Prostate gland (tissue), 2 donors: ENCODE data around the gene SSTR3. TPM values are rescaled to one million over a fixed set of nuclear protein-coding genes. Genes with fewer than 3 reads are reported as not detected.

Experiments
- DNase-seq: peaks from one replicate; pipeline ENCODE4 v3.0.0-alpha.2; 2019; ENCODE audit warnings: low spot score
- H3K27ac ChIP-seq, 2 donors: fragments of 200-600 bp; sonication (generic); 2 replicates each; pipeline ENCODE4 v1.5.1; 2017 to 2019
- H3K27me3 ChIP-seq: fragments of 200-600 bp; sonication (generic); replicated peaks from 2 replicates; pipeline ENCODE4 v1.5.1; 2019; ENCODE audit not compliant: insufficient read depth
- H3K36me3 ChIP-seq, 2 donors: fragments of 200-600 bp; sonication (generic); 1 replicate in 1 of 2; 2 replicates in 1 of 2; pipeline versions ENCODE4 v1.5.1 to v1.8.1; 2017 to 2019
- H3K4me1 ChIP-seq: fragments of 200-600 bp; sonication (generic); replicated peaks from 2 replicates; pipeline ENCODE4 v1.5.1; 2019
- H3K4me3 ChIP-seq, 2 donors: fragments of 200-600 bp; sonication (generic); 2 replicates each; pipeline ENCODE4 v1.5.1; 2017 to 2019
- H3K9me3 ChIP-seq: fragments of 200-600 bp; sonication (generic); 2 replicates; pipeline ENCODE4 v1.5.1; 2017
- POLR2A ChIP-seq: fragments of 450-650 bp; IDR thresholded peaks from one replicate; pipeline ENCODE4 v1.6.1; 2016; ENCODE audit warnings: antibody characterized with exemption, mild to moderate bottlenecking
- POLR2AphosphoS5 ChIP-seq: sonication (generic); formaldehyde crosslinking; IDR thresholded peaks from one replicate; pipeline ENCODE4 v1.6.1; 2017; ENCODE audit warnings: antibody characterized with exemption
- WGBS: methylation state at CpG from one replicate; pipeline ENCODE4 v1.1.5; 2018; 5-methylcytosine and 5-hydroxymethylcytosine counted together
- intact Hi-C: fragments of 100-400 bp; cut with DNase I; formaldehyde crosslinking; loops from one replicate; pipeline ENCODE4 v1.14.2; 2022
- total RNA-seq, 2 donors: library from RNA; depleted of rRNA; stranded (reverse); fragments of >200 nt; gene quantifications; one replicate each; pipeline ENCODE4 v1.1.0, GENCODE V29; 2016
- TF ChIP-seq, protein P1 (sequence below), 4 experiments: fragments of 200-600 bp in 2 of 4; fragments of 450-650 bp in 2 of 4; sonication (generic) in 2 of 4; IDR thresholded peaks; 1 replicate in 3 of 4; 2 replicates in 1 of 4; pipeline ENCODE4 v1.5.1; 2016 to 2019; ENCODE audit warnings: antibody characterized with exemption in 4 of 4, mild to moderate bottlenecking in 2 of 4, moderate library complexity in 2 of 4

The SSTR3 gene
- total RNA-seq, 2 donors from 2014 or later: 46.4 TPM; not detected in 1

DNA sequence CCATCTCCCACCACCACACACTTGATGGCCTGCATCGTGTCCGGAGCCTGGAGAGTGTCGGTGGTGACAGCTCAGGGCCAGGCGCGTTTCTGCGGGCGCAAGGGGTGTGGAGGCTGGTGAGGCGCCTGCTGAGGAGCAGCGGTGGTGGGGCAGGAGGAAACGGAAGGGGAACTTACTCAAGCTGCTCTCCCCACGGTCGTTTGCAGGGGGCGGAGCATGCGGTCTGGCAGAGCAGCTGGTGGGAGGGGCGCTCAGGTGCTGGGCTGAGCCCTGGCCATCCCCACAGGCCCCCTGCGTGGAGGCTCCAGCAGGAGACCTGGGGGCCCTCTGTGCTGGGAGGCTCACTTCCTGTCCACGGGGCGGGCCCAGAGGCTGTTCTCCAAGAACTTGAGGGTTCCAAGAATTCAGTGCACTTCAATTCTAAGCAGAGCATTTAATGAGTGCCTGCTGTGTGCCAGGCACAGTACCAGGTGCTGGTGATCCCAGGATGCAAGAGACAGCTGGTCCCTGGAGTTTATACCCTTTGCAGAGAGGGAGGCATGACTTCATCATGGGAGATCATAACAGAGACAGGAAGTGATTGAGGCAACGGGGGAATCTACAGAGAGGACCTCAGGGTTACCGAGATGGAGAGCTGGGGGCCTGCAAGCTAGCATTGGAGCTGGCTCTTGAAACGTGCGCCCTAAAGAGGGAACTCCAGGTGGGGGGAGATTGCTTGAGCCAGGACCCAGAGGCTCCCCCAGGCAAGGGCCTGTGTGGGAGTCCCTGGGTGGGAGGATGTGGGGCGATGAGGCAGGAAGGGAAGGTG is 32.0 kb upstream of the SSTR3 start, which contains the start of gene RAC2:
Gene RAC2, minus strand, starts transcription at position 156 of the 808 bp plus-strand sequence. Its CDS starts 121 bp downstream, at position 35.
- no peak within 1 kb of the TSS for H3K27ac ChIP-seq
- H3K4me1 ChIP-seq: no peaks in the 10 kb centered on the region
- peak within 1 kb of the TSS; percentile 13 to 16 for H3K4me3 ChIP-seq
- intact Hi-C loops: no loop called here
- no peaks in the 10 kb centered on the region for H3K27me3 ChIP-seq
- TF ChIP-seq POLR2AphosphoS5: no peak
- TF ChIP-seq, protein P1, sequence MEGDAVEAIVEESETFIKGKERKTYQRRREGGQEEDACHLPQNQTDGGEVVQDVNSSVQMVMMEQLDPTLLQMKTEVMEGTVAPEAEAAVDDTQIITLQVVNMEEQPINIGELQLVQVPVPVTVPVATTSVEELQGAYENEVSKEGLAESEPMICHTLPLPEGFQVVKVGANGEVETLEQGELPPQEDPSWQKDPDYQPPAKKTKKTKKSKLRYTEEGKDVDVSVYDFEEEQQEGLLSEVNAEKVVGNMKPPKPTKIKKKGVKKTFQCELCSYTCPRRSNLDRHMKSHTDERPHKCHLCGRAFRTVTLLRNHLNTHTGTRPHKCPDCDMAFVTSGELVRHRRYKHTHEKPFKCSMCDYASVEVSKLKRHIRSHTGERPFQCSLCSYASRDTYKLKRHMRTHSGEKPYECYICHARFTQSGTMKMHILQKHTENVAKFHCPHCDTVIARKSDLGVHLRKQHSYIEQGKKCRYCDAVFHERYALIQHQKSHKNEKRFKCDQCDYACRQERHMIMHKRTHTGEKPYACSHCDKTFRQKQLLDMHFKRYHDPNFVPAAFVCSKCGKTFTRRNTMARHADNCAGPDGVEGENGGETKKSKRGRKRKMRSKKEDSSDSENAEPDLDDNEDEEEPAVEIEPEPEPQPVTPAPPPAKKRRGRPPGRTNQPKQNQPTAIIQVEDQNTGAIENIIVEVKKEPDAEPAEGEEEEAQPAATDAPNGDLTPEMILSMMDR (IDR thresholded peaks at IDR 0.05): no peak
- no peak for TF ChIP-seq POLR2A
- DNase-seq: no peak
- 16% methylated on average over 22 of the region's 23 CpGs for WGBS
- no peaks in the 10 kb centered on the region for H3K36me3 ChIP-seq
- H3K9me3 ChIP-seq: no peaks in the 10 kb centered on the region

DNA sequence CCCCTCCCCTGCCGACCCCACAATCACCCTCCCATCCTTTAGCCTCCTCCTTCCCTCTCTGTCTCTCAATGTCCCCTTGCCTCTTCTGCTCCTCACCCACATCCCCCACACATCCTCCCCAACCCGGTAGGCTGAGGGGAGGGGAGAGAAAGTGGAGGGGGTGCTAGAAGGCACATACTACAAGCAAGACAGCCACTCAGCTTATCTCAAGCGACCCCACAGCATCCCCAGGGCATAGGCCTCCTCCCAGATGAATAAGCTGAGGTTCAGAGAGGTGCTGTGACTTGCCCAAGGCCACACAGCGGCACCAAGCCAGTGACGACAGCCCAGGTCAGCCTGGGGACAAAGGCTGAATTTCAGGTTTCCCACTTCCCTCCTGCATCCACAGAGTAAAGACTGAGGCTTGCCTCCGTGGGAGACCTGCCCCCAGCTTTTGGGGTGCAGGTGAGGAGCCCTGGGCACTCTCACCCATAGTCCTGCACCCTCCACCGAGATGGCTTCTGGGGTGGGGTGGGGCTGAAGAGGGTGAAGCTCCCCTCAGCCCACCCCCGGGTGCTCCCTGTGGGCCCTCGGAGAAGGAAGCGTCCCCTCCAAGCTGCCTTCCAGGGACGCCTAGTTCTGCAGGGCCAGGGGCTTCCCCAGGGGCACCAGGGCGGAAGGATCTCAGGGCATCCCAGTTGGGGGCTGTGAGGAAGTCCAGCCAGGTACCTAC is 31.3 kb upstream of the SSTR3 start:
- intact Hi-C loops: no loop called here
- TF ChIP-seq, protein P1 (IDR thresholded peaks at IDR 0.05): no peak
- TF ChIP-seq POLR2AphosphoS5 (no peak), POLR2A (no peak)
- Histone ChIP-seq H3K36me3 (no peaks in the 10 kb centered on the region), H3K4me3 (peak overlapping the region; percentile 13 to 16), H3K9me3 (no peaks in the 10 kb centered on the region), H3K4me1 (no peaks in the 10 kb centered on the region), H3K27ac (no peak overlapping the region), H3K27me3 (no peaks in the 10 kb centered on the region)
- 50% methylated on average over 12 of the region's 12 CpGs for WGBS
- DNase-seq: no peak

DNA sequence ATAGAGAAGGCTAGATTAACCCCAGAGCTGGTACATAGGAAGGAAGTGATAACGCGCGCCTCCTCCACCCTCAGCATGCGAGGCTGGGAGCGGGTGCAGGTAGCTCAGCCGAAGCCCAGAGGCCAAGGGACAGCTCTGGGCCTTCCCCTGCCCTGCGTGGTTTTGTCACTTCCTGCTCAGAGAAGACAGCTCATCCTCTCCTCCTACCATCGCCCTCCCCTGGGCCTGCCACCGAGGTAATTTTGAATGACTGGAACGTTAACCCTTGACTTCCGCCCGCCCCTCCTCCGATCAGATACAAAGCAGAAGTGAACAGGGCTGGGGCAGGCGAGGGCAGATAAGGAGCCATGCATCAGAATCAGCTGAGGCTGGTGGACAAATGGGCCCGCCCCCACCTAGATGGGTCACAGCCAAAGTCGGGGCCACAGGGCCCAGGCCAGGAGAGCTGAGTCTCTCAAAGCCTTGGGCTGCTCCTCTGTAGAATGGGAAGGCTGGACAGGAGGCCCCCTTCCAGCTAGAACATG is 30.2 kb upstream of the SSTR3 start:
- H3K4me1 ChIP-seq: no peaks in the 10 kb centered on the region
- H3K27me3 ChIP-seq: no peaks in the 10 kb centered on the region
- TF ChIP-seq POLR2A: no peak
- TF ChIP-seq POLR2AphosphoS5: no peak
- TF ChIP-seq, protein P1 (IDR thresholded peaks at IDR 0.05): no peak
- no peaks in the 10 kb centered on the region for H3K36me3 ChIP-seq
- no peak overlapping the region for H3K27ac ChIP-seq
- H3K9me3 ChIP-seq: no peaks in the 10 kb centered on the region
- DNase-seq: no peak
- WGBS: 64% methylated on average over 16 of the region's 16 CpGs
- no peak overlapping the region for H3K4me3 ChIP-seq
- intact Hi-C loops: no loop called here

DNA sequence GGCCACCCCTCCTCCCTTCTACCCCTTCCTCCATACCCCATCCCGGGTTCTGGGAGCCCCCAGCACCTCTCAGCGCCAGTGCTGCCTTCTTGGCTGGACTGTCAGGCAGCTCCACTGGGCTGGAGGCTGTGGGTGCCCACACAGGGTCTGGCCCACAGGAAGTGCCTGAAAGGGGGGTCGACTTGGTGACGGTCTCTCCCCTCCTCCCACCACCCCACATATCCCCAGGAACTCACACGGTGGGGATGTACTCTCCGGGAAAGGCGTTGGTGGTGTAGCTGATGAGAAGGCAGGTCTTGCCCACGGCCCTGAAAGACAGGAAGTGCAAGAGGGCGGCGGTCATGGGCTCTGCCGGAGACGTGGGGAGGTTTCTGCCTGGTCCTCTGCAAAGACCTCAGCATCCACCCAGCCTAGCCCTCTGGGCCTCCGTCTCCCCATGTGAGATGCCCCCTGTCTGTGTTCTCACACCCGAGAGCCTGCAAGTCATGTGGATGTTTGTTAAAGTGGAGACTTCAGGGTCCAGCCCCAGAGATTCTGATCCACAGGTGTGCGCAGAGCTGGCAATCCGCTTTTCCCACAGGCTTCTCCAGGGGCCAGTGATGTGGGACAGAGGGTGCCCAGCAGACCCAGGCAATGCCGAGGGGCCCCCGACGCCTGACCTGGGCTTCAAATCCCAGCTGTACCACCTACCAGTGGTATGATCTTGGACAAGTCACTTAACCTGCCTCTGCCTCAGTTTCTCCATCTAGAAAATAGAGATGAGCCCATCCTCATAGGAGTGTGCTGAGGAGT is 29.3 kb upstream of the SSTR3 start:
- WGBS: 77% methylated on average over 19 of the region's 19 CpGs
- Histone ChIP-seq H3K4me3 (no peak overlapping the region), H3K36me3 (no peaks in the 10 kb centered on the region), H3K4me1 (no peaks in the 10 kb centered on the region), H3K27me3 (no peaks in the 10 kb centered on the region), H3K27ac (no peak overlapping the region), H3K9me3 (no peaks in the 10 kb centered on the region)
- TF ChIP-seq POLR2A (no peak), POLR2AphosphoS5 (no peak)
- TF ChIP-seq, protein P1 (IDR thresholded peaks at IDR 0.05): no peak
- no peak for DNase-seq
- intact Hi-C loops: no loop called here
